BLaER1 (cell line): Measurements from ENCODE around the gene PI16.
A peak's percentile ranks its signal among the peaks of the same experiment; 100 is the strongest.
"Not testable (repeated sequence)": the region's sequence is repeated elsewhere in the genome, so short reads cannot be mapped to it uniquely, and the experiment has no call there.

Experiments
- H3K27ac ChIP-seq: shearing (Covaris generic); formaldehyde crosslinking; 2 replicates; pipeline ENCODE4 v1.8.1; 2022
- H3K27me3 ChIP-seq: shearing (Covaris generic); formaldehyde crosslinking; 2 replicates; pipeline ENCODE4 v1.8.1; 2022
- H3K36me3 ChIP-seq: shearing (Covaris generic); formaldehyde crosslinking; 2 replicates; pipeline ENCODE4 v1.8.1; 2022
- H3K4me1 ChIP-seq: shearing (Covaris generic); formaldehyde crosslinking; 2 replicates; pipeline ENCODE4 v1.8.1; 2022
- H3K4me2 ChIP-seq: shearing (Covaris generic); formaldehyde crosslinking; 2 replicates; pipeline ENCODE4 v1.8.1; 2022
- H3K4me3 ChIP-seq: shearing (Covaris generic); formaldehyde crosslinking; 2 replicates; pipeline ENCODE4 v1.8.1; 2022
- H3K9ac ChIP-seq: shearing (Covaris generic); formaldehyde crosslinking; 2 replicates; pipeline ENCODE4 v1.8.1; 2022
- H3K9me3 ChIP-seq: shearing (Covaris generic); formaldehyde crosslinking; 2 replicates; pipeline ENCODE4 v1.8.1; 2022
- H4K20me1 ChIP-seq: shearing (Covaris generic); formaldehyde crosslinking; 2 replicates; pipeline ENCODE4 v1.8.1; 2022
- Cebpa-rat ChIP-seq: shearing (Covaris generic); IDR thresholded peaks from 2 replicates; pipeline ENCODE4 v1.8.1; 2022

PI16 gene

DNA sequence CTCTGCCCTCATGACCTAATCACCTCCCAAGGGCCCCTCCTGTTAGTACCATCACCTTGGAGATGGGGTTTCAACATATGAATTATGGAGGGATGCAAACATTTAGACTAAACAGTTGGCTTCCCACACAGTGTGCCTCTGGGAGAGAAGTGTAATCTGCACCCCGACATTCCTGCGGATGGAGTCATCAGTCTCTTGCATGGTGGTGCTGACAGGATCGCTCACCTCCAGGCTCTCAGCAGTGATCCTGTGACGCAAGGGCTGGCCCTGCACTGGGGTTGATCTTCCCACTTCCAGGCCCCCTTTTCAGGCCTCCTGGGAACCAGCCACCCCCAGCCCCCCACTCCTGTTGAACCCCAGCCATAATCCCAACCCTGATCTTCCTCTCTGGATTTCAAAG, 16.0 kb upstream of the PI16 start:
- H3K4me2 ChIP-seq = no peak overlapping the region

DNA sequence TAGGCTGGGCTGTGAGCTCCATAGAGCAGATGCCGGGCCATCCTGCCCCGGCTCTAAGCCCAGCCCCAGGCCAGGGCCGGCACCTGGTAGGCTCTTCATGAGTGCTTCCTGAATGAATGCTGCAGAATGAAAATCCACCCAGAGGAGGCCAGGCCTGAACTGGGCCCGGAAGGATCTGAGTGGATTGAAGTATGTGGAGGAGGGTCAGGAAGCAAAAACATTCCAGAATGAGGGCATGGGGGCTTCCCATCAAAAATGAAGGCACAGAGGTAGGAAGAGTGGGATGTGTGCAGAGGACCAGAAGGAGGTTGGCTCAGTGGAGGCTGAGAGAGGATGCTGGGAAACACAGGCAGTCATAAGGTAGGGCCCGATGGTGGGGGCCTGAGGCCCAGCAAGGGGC, 15.5 kb upstream of the PI16 start:
- not testable (repeated sequence) for H3K4me3 ChIP-seq, H3K4me1 ChIP-seq, H3K4me2 ChIP-seq, H3K9me3 ChIP-seq, H3K36me3 ChIP-seq, H3K27me3 ChIP-seq, H3K27ac ChIP-seq, H3K9ac ChIP-seq, H4K20me1 ChIP-seq

More for the DNA sequence above, 16.0 kb upstream of the PI16 start:
- Histone ChIP-seq H3K36me3 (no peaks in the 10 kb centered on the region), H3K27me3 (no peaks in the 10 kb centered on the region), H3K9me3 (no peaks in the 10 kb centered on the region; the same call in 1 of the 2 replicates), H4K20me1 (no peaks in the 10 kb centered on the region), H3K4me3 (no peak overlapping the region), H3K4me1 (0 out of 2 replicates have a peak, but pooled peaks cover 2% of the 10 kb centered on the region), H3K27ac (no peak overlapping the region), H3K9ac (no peak overlapping the region)
- TF ChIP-seq Cebpa-rat = no peak

DNA sequence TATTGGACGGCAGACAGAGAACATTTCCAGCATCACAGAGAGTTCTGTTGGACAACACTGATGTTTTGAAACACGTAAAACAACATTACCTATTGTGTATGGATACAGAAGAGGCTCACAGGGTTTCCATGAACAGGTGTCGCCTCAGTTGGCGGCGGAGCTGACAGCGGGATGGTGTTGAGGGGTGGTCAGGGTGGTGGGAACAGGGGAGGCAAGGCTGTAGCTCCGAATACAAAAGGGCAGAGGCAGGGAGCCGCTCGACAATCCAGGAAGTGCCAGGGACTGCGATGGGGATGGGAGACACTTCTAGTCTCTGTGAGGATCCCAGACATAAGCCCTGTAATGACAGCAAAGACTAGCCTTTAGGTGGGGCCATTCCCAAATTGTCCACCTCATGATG, 14.5 kb upstream of the PI16 start:
- Histone ChIP-seq H3K4me1 (0 out of 2 replicates have a peak, but pooled peaks cover 8% of the 10 kb centered on the region), H3K27me3 (no peaks in the 10 kb centered on the region), H3K9me3 (no peaks in the 10 kb centered on the region; the same call in 1 of the 2 replicates), H3K4me2 (no peak overlapping the region), H3K4me3 (no peak overlapping the region), H3K9ac (no peak overlapping the region), H3K27ac (no peak overlapping the region), H4K20me1 (no peaks in the 10 kb centered on the region), H3K36me3 (no peaks in the 10 kb centered on the region)
- TF ChIP-seq Cebpa-rat = no peak

DNA sequence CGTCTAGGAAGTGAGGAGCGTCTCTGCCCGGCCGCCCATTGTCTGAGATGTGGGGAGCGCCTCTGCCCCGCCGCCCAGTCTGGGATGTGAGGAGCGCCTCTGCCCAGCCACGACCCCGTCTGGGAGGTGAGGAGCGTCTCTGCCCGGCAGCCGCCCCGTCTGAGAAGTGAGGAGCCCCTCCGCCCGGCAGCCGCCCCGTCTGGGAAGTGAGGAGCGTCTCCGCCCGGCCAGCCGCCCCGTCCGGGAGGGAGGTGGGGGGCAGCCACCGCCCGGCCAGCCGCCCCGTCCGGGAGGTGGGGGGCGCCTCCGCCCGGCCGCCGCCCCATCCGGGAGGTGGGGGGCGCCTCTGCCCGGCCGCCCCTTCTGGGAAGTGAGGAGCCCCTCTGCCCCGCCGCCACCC, 13.0 kb upstream of the PI16 start:
- not testable (repeated sequence) for H3K27ac ChIP-seq, H4K20me1 ChIP-seq, H3K4me2 ChIP-seq, H3K4me3 ChIP-seq, H3K9me3 ChIP-seq, H3K36me3 ChIP-seq, H3K9ac ChIP-seq, H3K27me3 ChIP-seq
- H3K4me1 ChIP-seq = peaks cover 10% of the 10 kb centered on the region

DNA sequence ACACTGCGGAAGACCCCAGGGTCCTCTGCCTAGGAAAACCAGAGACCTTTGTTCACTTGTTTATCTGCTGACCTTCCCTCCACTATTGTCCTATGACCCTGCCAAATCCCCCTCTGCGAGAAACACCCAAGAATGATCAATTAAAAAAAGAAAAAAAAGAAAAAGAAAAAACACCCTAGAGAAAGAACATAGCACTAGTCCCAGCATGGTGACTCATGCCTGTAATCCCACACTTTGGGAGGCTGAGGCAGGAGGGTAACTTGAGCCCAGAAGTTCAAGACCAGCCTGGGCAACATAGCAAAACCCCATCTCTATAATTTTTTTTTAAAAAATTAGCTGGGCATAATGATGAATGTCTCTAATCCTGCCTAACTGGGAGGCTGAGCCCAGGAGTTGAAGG, 12.2 kb upstream of the PI16 start:
- not testable (repeated sequence) for H3K27ac ChIP-seq, H3K4me2 ChIP-seq, H3K27me3 ChIP-seq, H4K20me1 ChIP-seq, H3K9ac ChIP-seq, H3K36me3 ChIP-seq, H3K4me3 ChIP-seq, H3K9me3 ChIP-seq
- peaks cover 18% of the 10 kb centered on the region for H3K4me1 ChIP-seq

DNA sequence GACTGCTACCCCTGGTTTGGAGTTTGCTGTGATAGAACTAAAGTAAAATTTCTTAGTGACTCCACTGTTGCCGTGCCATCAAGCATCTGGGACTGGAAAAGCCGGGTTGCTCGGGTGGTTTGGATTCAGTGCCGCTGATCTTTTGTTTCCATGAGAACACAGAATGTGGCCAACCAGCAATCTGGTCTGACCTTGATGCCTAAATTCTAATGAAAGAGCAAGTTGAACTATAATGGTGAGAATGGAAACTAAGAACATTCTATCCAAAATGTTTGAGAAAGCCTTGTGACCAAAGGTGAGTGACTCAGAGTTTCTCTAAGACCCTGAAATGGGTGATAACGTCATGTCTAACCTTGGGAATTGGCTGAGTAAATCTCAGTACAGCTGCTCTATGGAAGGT, 9.9 kb upstream of the PI16 start:
- no peak overlapping the region for H3K9ac ChIP-seq
- H4K20me1 ChIP-seq = no peaks in the 10 kb centered on the region
- no peak for TF ChIP-seq Cebpa-rat
- H3K9me3 ChIP-seq = no peaks in the 10 kb centered on the region; the same call in 1 of the 2 replicates
- H3K4me3 ChIP-seq = no peak overlapping the region
- H3K27me3 ChIP-seq = no peaks in the 10 kb centered on the region
- H3K27ac ChIP-seq = no peak overlapping the region
- H3K4me1 ChIP-seq = peaks cover 35% of the 10 kb centered on the region
- H3K4me2 ChIP-seq = no peak overlapping the region
- H3K36me3 ChIP-seq = no peaks in the 10 kb centered on the region

DNA sequence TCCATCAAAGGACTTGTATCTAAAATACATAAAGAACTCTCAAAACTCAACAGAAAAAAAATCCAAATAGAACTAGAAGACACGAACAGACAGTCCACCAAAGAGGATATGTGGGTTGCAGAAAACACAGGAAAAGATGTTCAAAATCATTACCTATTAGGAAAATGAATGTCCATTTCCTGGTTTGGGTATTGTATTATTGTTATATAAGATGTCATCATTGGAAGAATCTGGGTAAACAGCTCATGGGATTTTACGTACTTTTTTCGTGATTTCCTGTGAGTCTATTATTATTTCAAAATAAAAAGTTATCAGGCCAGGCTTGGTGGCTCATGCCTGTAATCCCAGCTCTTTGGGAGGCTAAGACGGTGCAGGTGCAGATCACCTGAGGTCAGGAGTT, 9.2 kb upstream of the PI16 start:
- TF ChIP-seq Cebpa-rat = no peak
- H3K4me2 ChIP-seq = no peak overlapping the region
- H3K9ac ChIP-seq = no peak overlapping the region
- no peaks in the 10 kb centered on the region for H3K36me3 ChIP-seq
- no peaks in the 10 kb centered on the region for H4K20me1 ChIP-seq
- no peaks in the 10 kb centered on the region; the same call in 1 of the 2 replicates for H3K9me3 ChIP-seq
- peaks cover 35% of the 10 kb centered on the region for H3K4me1 ChIP-seq
- no peak overlapping the region for H3K4me3 ChIP-seq
- no peak overlapping the region for H3K27ac ChIP-seq
- H3K27me3 ChIP-seq = no peaks in the 10 kb centered on the region

DNA sequence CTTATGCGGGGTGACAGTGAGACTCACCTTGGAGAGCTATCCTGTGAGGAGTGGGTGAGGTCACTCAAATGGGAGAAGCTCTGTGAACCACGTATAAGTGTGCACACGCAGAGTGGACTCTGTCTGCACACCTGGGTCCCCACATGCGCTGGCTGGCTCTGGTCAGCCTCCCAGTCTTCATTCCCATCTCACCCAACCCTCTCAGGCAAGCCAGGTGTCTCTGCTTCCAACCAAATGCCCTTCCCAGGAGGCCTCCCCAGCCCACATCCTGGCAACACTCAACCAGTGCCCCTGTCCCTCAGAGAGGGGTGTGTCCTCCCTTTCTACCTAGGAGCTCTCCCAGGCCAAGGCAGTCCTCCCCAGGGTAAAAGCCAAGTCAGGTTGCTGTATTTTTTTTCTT, 8.0 kb upstream of the PI16 start:
- no peak overlapping the region for H3K9ac ChIP-seq
- H3K4me2 ChIP-seq = 0 out of 2 replicates have a peak overlapping the region, but pooled peaks have one; percentile 4
- peaks cover 35% of the 10 kb centered on the region for H3K4me1 ChIP-seq
- H3K9me3 ChIP-seq = no peaks in the 10 kb centered on the region
- H3K4me3 ChIP-seq = no peak overlapping the region
- no peaks in the 10 kb centered on the region for H3K27me3 ChIP-seq
- no peak overlapping the region for H3K27ac ChIP-seq
- H3K36me3 ChIP-seq = no peaks in the 10 kb centered on the region
- TF ChIP-seq Cebpa-rat = no peak
- H4K20me1 ChIP-seq = no peaks in the 10 kb centered on the region

DNA sequence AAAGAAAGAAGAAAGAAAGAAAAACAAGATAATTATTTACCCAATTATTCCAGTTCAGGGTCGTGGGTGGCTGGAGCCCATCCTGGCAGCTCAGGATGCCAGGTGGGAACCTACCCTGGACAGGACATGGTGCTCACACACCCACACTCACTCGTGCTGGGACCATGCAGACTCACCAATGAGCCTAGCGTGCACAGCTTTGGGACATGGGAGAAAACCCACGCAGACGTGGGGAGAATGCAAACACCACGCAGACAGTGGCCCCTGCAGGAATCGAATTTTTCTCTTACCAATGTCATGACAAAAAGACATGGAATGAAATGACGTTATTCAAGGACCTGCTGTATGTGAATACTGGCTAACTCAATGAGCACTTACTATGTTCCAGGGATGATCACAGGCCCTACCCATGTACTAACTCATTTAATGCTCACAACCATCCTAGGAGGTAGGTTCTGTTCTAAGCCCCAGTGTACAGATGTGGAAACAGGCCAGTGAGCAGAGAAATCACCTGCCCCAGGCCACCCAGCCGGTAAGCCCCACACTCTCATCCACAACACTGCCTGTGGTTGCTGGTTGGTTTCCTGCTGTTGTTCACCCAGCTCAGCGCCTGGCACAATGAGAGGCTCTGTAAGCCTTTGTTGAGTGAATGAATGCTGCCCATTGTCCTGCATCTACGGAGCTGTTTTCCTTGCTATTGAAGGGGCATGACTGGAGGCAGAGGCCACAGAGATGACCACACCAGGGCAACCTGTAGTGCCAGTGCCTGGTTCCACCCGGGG, 6.8 kb upstream of the PI16 start:
- no peak for TF ChIP-seq Cebpa-rat
- no peaks in the 10 kb centered on the region for H3K36me3 ChIP-seq
- no peaks in the 10 kb centered on the region for H3K27me3 ChIP-seq
- H3K4me2 ChIP-seq = peak overlapping the region; percentile 67
- peaks cover 38% of the 10 kb centered on the region for H3K4me1 ChIP-seq
- no peak overlapping the region for H3K27ac ChIP-seq
- no peak overlapping the region for H3K9ac ChIP-seq
- H3K9me3 ChIP-seq = no peaks in the 10 kb centered on the region
- no peak overlapping the region for H3K4me3 ChIP-seq
- no peaks in the 10 kb centered on the region for H4K20me1 ChIP-seq

DNA sequence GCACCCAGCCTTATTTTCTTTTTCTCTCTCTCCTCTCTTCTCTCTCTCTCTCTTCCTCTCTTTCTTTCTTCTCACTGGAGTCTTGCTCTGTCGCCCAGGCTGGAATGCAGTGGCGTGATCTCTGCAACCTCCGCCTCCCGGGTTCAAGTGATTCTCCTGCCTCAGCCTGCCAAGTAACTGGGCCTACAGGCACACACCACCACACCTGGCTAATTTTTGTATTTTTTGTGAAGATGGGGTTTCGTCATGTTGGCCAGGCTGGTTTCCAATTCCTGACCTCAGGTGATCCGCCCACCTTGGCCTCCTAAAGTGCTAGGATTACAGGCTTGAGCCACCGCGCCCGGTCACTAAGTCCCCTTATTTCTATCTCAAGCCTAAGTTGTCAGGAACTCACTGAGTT, 5.5 kb upstream of the PI16 start:
- not testable (repeated sequence) for H4K20me1 ChIP-seq, H3K36me3 ChIP-seq, H3K4me2 ChIP-seq, H3K4me3 ChIP-seq, H3K27me3 ChIP-seq, H3K9me3 ChIP-seq, H3K9ac ChIP-seq, H3K27ac ChIP-seq
- H3K4me1 ChIP-seq = peaks cover 44% of the 10 kb centered on the region

DNA sequence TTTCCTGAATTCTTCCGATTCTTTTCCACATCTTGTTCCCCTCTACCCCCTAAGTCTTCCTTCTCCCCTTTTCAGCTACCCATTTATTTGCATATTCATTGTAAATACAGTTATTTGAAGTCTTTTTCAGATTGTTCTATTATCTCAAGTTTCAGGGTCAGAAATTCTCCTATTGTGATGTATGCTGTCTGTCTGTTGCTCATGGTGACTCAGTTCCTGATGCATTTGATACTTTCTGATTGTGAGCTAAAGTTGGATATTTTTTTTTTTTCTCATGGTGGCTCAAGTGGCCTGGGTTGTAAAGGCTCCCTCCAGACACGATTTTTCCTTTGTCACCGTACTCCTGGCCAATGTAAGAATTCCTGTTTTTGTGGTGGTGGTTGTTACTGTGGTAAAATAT, 4.9 kb upstream of the PI16 start:
- Histone ChIP-seq H3K36me3 (no peaks in the 10 kb centered on the region), H3K9ac (no peak overlapping the region), H4K20me1 (peaks cover 11% of the 10 kb centered on the region; the same call in 1 of the 2 replicates), H3K4me1 (peaks cover 49% of the 10 kb centered on the region), H3K9me3 (no peaks in the 10 kb centered on the region), H3K27me3 (no peaks in the 10 kb centered on the region), H3K27ac (no peak overlapping the region), H3K4me2 (no peak overlapping the region), H3K4me3 (no peak overlapping the region)
- no peak for TF ChIP-seq Cebpa-rat
